ENCODE results near the gene SLC12A2.
A peak's percentile ranks its signal among the peaks of the same experiment; 100 is the strongest.

SLC12A2 gene

DNA sequence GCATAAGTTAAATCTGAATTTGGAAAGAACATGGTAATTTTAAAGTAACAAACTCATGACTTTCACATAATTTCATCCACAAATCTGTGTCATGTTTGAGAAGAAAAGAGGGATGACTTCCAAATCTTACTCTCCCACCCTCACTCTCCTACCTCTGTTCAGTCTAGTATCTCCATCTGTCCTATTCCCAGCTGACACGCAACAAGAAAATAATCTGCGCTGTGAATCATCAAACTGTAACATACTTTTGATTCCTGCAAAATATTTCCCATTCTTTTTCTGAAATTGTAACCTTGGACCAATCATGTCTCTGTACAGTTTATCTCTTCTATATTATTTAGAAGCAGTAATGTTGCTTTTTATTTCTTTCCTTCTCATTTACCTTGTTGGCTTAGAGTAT lies 91.4 kb downstream of the SLC12A2 start:
- DNase-seq = no peak

DNA sequence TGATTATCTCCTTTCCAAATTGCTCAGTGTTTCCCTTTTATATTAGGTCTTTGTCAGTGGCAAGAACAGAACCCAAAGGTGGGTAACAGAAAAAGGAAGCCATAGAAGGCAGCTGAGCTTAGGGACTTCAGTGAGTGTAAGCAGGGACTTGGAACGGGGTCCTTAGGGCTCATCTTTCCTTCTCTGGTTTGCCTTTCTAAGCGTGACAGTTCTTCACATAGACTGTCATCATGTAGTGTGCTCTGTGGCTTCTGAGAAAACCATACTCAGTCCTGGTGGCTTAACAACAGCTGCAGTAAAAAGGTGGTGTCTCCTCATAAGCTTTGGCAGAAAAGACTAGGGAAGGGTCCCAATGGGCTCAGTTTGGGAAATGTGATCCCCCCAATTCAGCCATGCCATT lies 108.8 kb downstream of the SLC12A2 start:
- no peak for DNase-seq

DNA sequence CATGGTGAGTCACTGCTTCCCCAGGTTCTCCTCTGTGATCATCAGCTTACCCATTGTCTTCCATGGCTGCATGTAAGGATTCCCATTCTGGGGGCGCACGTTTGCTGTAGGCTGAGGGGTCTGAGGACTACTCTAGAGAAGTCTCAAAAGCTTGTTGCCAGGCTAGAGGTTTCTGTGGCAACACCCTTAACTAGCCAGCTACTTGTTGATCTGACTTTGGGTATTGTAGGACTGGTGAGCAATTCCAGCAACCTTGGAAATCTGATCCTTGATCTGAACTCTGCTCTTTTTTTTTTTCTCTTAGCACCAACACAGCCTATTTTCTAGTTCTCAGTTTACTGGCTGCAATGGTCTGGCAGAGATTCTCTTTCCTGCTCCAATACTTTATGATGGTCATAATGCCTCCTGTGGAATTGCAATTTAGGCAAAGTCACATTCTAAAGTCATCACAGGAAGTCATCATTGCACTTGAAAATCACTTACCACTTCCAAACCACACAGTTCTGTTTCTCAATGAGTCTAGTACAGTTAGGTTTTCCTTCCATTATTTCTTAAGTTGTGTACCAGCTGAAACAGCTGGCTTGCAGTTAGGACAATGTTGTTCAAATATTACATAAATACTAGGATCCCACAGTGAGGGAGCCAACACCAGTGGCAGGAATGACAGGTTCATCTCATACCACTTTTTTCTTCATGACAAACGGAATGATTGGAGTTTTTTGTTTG lies 110.3 kb downstream of the SLC12A2 start:
- no peak for DNase-seq

DNA sequence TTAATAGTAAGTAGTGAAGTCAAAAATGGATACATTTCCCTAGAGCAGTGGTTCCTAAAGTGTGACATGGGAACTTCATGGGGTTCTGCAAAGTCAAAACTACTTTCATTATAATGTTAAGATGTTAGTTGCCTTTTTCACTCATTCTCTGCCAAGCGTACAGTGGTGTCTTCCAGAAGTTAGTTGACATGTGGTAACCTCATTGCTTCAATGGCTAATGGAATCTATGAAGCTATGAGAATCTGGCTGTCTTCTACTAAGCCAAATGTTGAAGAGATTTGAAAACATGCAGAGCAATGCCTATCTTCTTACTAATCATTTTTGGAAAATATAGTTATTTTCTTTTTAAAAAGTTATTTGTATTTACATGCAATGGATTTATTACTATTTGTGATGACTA lies 111.8 kb downstream of the SLC12A2 start:
- DNase-seq = no peak

DNA sequence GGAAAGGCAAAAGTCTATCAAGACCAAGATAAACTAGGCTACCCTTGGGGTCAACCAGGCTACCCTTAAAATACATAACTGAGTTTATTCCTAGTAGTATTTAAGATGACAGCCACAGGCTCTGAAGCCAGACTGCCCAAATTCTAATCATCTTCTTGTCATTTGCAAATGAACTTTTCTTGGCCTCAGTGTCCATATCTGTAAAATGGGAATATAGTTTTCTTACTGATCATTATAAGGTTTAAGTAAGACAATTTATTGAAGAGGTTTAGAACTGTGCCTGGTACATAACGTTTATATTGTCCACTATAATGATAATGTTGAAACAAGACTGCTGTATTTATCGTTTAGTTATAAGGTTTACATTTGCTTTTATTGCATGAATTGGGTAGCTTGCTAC lies 112.5 kb downstream of the SLC12A2 start:
- DNase-seq = no peak

DNA sequence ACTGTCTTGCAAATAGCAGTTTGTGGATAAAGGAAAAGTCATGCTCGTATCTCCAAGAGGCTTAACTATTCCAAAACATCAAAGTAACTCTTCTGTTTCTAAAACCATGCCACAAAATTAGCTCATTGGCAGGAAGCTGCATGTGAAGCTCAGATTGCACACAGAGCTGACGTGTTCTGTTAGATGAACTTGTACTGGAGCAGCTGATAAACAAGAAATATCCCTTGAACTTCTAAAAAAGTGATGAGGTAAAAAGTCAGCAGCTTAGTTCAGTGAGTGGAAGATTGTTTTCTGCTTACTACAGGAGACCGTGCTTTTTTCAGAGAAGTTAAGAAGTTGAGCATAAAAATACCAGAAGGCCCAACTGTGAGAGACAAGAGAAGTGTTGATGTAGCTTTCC lies 113.2 kb downstream of the SLC12A2 start:
- DNase-seq = no peak

DNA sequence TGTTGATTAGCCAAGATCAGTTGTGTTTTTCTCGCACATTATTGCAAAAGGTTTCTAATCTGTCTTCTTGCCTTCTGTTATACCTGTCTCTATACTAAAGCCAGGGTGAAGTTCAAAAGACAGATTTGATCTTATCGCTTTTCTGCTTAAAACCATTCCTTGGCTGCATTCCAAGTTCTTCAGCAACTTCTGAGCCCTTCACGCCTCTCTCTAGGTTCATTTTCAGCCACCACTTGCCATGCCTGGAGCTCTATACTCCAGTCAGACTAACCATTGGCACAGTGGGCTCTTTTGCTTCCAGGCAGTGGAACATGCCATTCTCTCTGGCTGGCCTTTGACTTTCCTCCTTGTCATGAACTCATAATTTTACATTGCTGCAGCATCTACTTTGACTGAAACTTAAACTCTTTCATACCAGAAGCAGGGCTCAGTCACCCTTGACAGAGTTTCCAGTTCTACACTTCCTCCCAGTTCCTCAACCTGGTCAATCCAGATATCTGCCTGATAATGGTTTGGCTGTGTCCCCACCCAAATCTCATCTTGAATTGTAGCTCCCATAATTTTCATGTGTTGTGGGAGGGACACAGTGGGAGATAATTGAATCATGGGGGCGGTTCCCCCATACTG lies 114.4 kb downstream of the SLC12A2 start:
- DNase-seq = no peak

DNA sequence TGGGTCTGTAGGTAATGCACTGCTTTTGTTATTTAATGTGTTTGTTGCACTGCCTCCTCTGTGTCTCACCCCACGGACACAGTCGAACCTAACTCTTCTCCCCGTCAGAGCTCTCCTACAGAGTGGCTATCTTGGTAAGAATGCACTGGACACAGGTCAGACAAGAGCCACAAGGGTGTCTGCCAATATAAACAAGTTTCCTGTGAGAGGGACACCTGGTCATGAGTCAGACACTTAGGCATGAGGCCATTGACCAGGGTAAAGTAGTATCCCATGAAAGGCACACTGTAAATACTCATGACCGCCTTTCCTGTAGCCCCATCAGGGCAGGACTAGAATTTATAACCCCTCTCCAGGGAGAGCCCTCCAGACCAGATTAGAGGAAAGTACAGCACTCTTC lies 115.5 kb downstream of the SLC12A2 start:
- DNase-seq = no peak

DNA sequence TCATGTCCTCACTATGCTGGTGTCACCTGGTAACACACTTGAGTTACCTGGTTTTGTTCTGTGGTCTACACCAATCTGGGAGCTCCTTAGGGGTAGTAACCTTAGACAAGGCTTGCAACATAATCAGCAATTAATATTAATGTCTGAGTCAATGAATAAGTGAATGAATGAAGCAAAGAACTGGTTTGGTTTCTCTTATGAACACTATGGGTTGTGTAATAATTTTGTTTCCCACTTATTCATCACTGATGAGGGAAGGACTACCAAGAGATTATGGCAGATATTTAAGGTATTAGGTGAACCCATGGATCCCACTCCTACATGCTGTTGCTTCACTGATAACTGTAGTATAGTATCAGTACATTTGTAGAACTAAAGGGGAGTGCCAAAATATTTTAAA lies 116.0 kb downstream of the SLC12A2 start:
- no peak for DNase-seq

DNA sequence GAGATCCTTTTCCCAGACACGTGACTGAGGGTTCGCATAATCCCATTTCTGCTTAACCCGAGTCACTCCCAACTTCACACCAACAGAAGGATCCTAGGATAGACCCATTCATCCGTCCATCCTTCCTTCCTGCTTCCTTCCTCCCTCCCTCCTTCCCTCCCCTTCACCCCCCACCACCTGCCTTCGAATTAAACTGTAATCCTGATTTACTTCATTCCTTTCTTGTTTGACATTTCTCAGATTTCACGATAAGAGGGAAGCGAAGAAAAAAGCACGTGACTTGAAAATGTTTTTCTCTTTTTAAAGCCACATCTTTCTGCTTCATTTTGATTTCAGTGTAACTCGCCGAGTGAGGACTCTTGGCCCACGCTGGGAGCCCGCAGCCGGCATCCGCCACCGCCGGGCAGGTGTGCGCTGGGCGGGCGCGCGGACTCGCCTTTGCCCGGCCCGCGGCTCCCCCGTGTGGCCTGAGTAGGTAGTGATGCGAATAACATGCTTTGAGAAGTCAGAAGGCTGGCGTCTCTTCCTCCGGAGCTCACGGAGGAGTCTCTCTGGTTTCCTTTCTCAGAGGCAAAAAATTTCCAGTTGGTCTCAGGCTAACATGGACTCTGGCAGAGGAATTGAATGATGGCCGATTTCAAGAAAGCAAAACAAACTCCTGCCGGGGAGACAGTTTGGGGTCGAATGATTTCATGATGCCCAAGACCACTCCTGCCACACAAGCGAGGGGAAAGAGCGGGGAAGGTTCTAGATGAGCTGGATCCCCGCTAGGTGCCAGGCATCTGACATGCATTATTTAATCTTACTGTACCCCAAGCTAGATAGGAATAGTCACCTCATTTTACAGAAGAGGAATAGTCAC lies 117.7 kb downstream of the SLC12A2 start:
- DNase-seq = peak; percentile 89 to 91

DNA sequence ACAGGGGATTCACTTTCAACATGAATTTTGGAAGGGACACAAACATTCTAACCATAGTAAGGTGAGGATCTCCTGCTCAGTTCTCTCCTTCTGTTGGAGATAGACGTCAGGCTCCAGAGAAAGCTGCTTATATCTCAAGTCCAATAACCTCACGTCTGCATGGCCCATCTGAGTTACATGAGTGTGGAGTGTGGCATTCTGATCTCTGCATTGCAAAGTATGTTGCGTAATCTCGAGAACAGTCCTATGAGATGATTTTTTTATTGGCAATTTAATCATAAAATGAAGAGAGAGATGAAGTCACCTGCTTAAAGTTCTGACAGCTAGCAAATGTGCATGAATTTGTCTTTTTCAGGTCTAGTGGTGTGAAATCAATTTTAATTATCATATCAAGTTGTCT lies 118.8 kb downstream of the SLC12A2 start:
- DNase-seq = no peak

DNA sequence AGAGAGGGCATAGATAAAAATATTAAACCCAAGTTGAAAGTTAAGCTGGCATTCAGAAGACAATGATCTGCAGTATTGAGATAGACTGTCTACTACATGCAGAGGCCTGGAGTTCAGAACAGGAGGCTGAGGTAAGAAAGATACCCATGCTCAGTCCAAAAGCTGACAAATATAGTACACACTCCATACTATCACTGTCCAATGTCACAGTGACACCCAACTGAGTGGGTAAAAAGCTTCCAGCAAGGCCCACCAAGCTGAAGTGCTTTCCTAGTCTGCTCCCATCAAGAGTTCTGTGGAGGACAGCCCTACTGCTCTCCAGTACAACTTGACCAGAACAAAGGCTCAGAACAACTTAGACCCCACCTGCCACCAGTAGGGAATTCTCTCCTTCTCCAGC lies 124.9 kb downstream of the SLC12A2 start:
- DNase-seq = no peak

DNA sequence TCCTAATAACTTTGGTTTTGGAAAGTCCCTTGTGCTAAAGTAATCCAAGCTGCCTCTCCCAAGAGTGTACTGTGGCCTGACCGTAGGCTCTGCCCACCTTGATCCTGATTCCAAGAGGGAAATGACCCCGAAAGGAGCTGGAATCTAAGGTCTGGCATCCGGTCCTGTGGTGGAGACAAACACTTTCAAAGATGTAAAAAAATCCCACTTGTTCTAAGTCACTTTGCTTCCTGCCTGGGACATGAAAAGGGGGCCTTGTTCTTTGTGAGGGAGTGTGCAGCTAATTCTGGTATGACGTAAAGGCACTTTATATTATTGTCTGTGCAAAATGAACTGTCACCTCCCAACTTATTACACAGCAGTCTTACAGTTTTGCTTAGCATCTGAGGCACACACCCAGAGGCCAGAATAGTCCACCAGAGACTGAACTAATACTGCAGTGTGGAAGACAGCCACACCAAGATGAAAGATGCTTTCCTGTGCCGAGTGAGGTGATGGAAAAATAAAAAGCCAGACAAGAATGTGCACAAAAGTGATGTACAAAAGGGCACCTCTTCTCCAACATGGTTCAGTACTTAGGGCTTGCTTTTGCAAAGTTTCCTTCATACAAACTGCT lies 128.7 kb downstream of the SLC12A2 start:
- no peak for DNase-seq

DNA sequence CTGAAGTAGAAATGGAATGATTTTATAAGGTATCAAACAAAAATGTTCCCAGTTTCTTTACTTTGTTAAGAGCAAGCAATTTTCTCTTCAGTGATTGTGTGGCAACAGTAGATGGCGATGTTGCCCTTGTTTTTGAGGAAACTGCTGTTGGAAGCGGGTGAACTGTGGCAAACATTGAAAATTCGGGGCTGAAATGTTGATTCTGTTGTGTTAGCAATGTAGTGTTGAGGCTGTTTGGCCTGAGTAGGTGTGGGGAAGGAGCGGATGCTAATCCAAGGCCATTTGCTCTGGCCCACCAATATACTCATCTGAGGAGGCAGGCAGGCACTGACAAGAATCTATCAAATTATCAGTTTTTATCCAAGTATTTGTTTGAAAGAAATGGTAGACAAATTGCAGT lies 129.8 kb downstream of the SLC12A2 start:
- DNase-seq = peak in 1 of 2 experiments; percentile 40

DNA sequence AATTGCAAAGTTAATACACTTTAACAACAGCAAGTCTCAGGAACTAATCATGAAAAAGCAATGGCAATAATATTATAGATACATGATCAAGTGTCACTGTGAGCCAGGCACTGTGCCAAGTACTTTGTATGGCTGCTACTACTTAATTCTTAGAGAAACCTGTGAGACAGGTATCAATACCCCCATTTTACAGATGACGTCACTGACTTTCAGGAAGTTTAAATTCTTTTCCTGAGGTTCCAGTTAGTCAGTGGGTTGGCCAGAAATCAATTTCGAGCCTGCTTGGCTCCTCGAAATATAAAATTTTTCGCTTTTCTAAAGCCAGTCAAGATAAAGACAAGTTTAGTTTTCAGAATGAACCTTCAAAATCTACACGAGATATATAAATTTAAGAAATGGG lies 130.3 kb downstream of the SLC12A2 start:
- no peak for DNase-seq

DNA sequence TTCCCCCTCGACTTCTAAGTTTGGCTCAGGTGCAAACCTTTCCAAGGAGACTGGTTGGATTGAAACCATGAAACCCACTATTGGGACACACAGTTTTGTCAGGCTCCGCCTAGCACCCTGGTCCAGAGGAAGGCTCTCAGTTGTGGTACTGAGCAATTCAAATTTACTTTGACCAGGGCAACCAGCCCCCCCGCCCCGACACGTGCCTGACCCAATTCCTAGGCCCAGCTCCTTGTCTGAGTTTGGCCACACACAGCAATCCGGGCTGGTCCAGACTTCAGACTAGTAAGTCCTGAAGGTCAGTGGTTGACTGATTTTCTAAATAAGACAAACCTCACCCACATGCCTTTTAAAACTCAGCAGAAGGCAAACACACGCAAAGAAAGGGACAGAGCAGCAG lies 132.7 kb downstream of the SLC12A2 start:
- no peak for DNase-seq

DNA sequence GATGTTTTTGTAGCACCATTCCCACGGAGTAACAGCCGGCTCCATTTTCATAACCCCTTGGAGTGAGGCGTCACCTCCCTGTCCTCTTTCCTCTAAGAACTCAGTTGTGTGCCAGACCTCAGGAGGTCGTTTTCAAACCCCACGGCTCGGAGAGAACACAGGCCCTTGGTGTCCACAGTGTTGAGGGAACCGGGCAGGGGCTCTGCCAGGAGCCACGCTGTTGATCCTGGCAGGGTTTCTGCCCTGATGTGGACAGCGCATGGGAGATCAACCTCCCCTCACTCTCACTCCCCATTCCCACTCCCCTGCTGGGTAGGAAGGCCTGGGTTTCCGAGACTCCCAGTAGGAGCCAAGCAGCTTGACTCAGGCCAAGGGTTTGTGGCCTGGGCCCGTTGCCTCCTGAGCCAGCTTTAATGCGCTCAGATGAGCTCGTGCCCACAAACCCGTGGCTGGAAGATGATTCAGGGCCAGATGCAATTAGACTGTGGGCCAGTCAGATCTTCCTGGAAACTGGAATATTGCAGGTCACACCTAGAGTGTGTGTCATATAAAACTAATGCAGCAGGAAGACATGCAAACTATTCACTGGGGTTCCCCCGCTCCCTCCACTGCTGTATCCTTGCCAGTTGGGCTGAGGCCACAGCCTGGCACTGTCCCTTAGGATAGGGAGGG lies 133.4 kb downstream of the SLC12A2 start:
- no peak for DNase-seq

DNA sequence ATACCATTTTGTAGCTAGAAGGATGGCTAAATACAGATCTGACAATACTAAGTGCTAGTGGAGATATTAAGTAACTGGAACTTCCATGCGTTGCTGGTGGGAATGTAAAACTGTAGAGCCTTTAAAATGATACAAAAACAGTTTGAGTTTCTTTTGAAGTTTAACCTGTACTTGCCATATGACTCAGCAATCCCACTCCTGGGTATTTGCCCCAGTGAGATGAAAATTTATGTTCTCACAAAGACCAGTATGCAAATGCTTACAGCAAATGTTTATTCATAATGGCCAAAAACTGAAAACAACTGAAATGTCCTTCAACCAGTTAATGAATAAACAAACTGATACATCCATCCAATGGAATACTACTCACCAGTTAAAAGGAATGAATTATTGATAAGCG lies 137.3 kb downstream of the SLC12A2 start:
- no peak for DNase-seq

DNA sequence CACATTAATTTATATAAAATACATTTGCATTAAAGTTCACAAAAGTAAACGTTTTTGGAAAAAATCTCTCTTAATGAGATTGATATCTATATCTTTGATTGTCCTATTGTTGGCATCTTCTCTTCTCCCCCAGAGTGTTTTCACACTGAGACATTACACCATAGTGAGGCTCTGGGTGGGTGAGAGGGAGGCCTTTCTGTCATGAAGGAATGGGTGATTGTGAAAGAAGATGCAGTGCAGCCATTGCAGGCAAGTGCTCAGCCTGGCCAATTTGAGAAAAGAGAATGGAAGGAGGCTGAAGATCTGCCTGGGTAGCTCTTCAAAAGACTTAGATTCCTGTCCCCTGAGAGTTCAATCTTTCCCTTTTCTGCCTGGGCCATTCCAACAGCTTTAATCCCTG lies 140.8 kb downstream of the SLC12A2 start:
- no peak for DNase-seq

DNA sequence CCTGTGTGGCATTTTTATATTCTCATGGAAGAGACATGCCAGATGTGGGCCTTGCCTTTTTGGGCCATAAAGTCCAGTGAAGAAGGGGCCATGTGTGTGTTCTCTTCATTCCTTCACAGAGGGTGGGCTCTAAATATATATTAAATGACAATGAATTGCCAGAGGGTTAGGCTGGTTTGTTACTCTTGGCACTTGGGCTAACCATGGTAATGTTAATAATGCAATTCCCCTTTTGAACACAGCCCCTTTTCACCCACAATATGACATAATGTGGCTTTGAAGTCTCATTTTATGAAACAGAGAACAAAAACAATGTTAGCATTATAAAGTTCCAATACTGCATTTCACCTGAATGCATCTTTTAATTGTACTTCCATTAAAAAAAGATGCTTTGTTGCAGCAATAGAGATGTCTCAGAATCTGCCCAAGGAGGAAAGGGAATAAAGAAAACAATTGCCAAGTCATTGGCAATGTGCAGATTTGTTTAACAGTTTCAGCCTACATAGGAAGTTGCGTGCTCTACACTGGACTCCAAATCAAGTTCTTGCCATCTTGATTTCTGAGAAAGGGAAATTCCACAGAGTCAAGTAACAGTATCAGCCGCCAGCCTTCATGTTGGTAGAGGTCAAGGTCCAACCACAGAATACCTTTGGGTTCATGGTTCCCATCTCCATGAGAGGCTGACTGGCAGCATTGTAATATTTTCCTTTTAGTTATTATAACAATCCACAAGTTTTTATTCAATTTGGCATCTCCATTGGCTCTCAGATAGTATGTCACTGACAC lies 141.9 kb downstream of the SLC12A2 start:
- no peak for DNase-seq

DNA sequence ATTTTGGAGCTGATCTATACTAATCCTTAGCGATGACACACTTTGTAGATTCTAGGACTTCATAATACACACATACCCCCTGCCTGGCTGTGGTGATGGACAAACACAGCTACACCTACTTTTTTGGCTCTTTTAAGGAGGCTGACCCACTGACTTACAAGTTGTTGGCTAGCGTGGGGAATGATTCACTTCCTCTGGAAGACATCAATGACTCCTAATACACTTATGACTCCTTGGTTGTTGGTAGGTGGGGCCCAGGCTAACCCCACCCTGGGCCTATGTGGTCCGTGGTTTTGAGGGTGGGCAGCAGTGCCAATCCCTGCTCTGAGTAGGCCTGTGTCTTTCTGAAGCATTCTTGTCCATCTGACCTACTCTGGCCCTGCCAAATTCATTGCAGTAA lies 144.4 kb downstream of the SLC12A2 start:
- peak in 1 of 2 experiments; percentile 33 for DNase-seq

DNA sequence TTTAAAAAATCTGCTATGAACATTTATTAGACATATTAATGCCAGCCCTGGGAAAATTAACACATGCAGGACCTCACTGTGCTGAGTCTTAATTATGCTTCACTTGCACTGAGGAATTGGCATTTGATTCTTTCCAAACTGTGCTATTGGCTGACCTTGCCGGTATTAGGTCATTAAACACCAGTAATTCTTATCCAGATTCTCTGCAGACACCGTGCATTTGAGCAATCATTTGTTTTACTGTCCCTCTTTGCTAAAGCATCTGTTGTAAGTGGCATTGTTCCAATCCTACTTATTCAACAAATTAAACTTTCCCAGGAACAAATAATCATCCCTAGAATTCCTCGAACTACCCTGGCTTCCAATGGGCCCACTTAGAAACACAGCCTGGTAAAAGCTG lies 145.0 kb downstream of the SLC12A2 start:
- no peak for DNase-seq

Data from activated T-cell treated with anti-CD3 and anti-CD28 coated beads, Interleukin-2, amount 50 U/mL, for 48 hours (primary cell).